Kidney tubule cell (primary cell): ENCODE results near the gene METAP1.
A peak's percentile ranks its signal among the peaks of the same experiment; 100 is the strongest.
"Not testable (repeated sequence)": the region's sequence is repeated elsewhere in the genome, so short reads cannot be mapped to it uniquely, and the experiment has no call there.

Experiments
- DNase-seq: peaks from one replicate; pipeline ENCODE4 v3.0.0-alpha.2; 2018; ENCODE audit warnings: low spot score

The METAP1 gene

DNA sequence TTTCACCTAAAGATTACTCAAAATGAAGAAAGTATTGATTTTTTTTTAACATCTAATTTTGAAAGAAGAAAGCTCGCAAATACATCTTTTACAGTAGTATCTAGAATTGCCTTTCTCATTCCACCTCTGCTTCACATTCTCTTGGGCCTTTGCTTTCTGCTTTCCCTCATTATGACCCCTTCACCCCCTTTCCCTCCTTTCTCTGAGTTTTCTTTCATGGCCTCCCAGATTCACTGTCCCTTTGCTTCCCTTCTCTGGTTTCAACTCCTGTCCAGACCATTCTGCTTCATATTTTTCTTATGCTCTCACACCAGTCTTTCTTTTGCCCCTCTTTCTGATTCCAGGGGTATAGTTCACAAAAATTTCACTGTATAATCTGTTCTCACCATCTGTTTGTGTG is 64.0 kb downstream of the METAP1 start:
- DNase-seq, result no peak

DNA sequence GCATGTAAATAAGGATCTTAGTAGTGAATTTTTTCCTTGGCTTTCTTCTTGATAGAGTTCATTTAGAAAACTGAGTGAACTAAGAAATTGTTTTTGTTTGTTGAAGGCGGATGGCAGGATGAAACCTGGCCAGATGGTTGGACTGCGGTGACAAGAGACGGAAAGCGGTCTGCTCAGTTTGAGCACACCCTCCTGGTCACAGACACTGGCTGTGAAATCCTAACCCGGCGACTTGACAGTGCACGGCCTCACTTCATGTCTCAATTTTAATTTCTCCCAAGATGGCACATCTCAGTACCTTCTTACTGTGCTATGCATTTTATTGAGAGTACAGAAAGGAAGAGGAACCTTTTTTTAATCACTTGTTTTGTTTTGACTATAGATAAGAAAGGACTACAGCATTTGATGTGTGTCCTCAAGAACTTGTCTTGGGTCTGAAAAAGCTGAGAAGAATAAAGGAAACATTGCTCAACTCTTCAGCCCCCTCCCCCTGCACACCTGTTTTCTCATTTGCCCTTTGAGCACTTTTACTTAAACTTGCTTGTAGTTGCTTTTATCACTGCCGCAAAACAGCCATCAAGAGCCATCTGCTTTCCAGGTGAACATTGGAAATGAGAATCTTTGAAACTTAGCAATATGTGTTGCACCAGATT is 65.7 kb downstream of the METAP1 start:
- DNase-seq, result no peak

DNA sequence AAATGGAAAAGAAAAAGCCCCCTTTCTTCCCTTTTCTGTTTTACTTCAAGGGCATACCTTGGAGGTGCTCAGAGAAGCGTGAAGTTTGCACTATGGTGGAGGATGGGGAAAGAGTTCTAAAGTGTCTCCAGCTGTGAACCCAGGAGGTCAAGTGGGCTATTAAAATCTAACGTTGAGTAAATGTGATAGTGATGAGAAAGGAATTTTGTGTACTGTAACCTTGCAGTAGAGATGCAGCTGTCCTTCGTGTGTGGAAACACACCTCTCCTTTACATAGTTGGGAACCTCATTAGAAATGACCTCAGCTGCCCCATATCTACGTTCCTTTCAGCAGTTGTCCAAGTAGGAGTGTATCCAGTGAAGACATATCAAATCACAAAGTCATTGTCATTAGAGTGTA is 66.6 kb downstream of the METAP1 start:
- peak; percentile 68 for DNase-seq

- DNase-seq, result not testable (repeated sequence)
Observed at GRCh38 chr4:99065521-99065920, 70.0 kb downstream of the METAP1 start.

DNA sequence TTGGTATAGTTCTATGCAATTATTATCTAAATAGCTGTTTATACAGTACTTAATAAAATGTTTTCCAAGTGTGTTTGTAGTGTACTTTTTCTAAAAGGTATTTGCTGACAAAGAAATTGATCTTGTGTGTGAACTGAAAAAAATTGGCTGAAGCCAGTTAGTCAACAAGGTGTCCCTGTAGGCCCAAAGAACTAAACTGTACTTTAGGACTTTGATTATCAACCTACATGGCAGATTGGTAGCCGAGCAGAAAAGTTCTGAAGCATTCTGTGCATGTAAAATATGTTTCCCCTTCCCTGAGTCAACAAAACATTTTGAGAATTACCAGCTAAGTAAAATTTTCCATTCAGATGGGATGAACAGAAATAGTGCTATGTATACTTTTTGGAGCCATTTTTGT is 72.1 kb downstream of the METAP1 start:
- no peak for DNase-seq

DNA sequence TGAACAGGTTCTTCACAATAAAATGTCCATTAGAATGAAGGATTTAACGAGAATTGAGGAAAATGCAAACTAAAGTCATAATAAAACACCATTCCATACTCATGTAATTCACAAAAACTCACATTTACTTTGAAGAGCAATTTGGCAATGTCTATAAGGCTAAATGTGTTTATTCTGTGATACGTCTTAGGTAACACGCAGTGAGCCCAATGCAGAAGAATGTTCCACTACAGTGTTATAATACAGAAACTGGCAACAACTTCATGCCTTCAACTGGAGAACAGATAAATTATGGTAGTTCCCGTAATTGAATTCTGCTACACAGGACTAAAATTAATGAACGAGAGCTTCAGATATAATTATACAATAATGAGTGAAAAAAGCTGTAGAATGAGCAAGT is 75.6 kb downstream of the METAP1 start:
- no peak for DNase-seq

DNA sequence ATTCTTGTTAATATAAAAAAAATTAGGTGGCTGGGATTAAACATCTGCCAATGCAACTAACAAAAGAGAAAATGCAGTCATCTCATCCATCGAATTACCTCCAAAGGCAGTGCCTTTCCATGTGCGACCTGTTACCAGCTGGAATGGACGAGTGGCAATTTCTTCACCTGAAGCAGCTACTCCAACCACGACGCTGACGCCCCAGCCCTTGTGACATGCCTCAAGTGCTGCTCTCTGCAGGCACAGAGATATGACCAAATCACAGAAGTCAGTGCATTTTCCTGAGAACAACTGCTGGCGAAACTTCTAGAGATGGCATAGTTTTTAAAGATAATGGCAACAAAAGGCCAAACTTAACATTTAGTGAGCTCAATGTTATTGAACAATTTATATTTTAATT is 79.3 kb downstream of the METAP1 start:
- no peak for DNase-seq

DNA sequence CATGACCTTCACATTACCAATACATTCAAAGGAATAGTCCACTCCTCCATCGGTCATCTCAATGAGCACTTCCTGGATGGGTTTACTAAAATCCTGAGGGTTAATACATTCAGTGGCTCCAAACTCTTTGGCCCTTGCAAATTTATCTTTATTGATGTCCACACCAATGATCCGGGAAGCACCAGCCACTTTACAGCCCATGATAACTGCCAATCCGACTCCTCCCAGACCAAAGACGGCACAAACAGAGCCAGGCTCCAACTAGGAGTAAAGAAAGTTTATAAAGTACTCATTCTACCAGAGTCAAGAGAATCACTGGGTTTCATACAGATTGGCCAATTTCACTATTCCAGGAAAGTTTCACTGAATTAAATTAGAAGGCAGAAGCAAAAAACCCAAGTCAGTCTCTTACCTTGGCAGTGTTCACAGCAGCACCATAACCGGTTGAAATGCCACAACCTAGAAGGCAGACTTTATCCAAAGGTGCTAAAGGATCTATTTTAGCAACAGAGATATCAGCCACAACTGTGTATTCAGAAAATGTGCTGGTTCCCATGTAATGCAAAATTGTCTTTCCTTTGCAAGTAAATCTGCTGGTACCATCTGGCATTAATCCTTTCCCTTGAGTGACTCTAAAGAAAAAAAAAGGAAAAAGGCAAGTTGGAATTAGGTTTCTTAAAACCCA is 80.9 kb downstream of the METAP1 start:
- DNase-seq, result no peak

DNA sequence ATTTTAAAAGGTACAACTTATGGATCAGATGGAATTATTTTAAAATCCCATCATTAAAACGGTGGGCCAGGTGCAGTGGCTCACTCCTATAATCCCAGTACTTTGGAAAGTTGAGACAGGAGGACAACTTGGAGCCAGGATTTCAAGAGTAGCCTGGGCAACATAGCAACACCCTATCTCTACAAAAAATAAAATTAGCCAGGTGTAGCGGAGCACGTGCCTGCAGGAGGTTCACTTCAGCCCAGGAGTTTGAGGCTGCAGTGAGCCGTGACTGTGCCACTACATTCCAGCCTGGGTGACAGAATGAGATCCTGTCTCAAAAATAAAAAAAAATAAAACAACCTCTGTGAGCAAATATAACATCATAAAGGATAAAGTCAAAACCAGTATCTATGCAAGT is 81.7 kb downstream of the METAP1 start:
- peak; percentile 62 for DNase-seq

GRCh38 chr4:99078336-99078735 is 82.8 kb downstream of the METAP1 start:
- no peak for DNase-seq

- DNase-seq, result no peak
Observed at GRCh38 chr4:99078931-99079624, 83.6 kb downstream of the METAP1 start.

GRCh38 chr4:99079625-99080295 is 84.2 kb downstream of the METAP1 start:
- no peak for DNase-seq

- not testable (repeated sequence) for DNase-seq
Observed at GRCh38 chr4:99080869-99081268, 85.3 kb downstream of the METAP1 start.

GRCh38 chr4:99082192-99082591 is 86.7 kb downstream of the METAP1 start:
- DNase-seq, result no peak

GRCh38 chr4:99084595-99084994 is 89.1 kb downstream of the METAP1 start:
- no peak for DNase-seq

DNA sequence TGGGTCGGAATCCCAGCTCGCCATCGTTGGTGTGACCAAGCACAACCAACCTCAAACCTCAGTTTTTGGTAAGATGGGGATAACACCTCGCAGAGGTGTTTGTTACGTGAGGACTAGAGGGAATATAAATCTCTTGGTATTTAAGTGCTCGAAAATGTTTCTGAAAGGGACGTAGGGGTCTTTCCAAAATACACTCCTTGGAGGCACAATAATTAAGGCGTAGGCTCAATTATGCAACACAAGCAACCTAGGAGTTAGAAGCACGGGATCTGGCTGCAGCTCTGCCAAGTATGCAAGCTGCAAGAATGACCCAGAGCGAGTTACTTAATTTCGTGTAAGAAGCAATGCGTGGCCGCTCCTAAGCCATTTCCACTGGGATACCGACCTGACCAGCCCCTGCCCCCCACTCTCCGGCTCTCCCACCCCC is 92.5 kb downstream of the METAP1 start:
- DNase-seq, result peak; percentile 59

GRCh38 chr4:99088481-99089365 is 93.2 kb downstream of the METAP1 start, which contains the start of gene ADH5:
TSS of gene ADH5 (minus strand) at chr4:99088788. CDS start at chr4:99088700, 88 bp downstream.
- peak; percentile 88 for DNase-seq

DNA sequence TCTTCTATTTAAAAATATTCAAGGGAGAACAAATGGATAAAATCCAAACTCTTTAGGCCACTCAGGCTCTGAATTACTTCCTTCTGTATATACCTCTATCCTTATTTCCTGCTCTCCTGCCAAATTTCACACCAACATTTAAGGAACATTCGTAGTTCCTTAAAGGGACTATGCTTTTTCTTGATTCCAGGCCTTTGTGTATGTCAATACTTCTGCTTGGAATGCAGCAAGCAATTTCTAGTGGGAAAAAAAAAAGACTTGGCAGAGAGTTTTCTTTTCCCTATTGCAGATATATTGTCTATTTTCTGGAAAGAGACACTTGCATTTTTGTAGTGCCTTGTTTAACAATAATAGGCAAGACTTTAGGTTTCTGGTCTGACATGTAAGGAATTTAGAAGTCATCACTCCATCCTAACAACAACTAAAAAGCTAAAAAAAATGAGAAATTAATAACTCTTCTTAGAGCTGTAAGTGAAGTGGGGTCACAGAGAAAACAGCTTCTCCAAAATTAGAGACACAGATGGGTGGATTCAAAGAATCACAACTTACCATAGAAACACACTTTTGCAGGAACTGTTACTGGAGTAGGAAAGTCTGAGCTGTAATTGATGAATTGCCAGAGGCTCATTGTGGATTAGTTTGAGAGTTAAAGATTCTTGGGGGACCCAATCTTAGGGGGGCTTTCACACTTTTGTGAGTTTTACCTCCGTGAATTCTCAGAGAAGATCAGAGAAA is 95.1 kb downstream of the METAP1 start:
- DNase-seq, result no peak

DNA sequence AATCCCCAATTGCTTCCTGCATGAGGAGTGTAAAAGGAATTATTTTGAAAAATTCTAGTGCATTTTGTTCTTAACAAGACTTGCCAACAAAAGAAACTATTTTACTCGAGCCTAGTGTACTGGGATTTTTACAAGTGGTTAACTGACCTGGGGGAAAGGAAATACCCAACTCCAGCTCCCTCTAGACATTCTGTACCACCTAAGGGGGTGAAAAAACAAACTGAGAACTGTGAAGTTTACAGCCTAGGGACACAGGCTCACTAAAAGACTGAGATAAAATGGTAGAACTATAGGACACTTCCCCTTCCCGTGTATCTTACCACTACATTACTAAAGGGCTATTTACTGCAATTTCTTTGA is 95.7 kb downstream of the METAP1 start:
- no peak for DNase-seq

GRCh38 chr4:99091841-99092240 is 96.3 kb downstream of the METAP1 start:
- DNase-seq, result not testable (repeated sequence)

GRCh38 chr4:99099311-99099710 is 103.8 kb downstream of the METAP1 start:
- DNase-seq, result no peak
